PC-9 (cell line): ENCODE results near the gene ZBED1.

Experiments used
- CTCF ChIP-seq: fragments of 200-600 bp; sonication (generic); conservative IDR thresholded peaks from 2 replicates; pipeline ENCODE4 v1.6.1; 2017; ENCODE audit warnings: mixed run types, antibody characterized with exemption, mild to moderate bottlenecking, moderate library complexity
- EZH2 ChIP-seq: fragments of 200-600 bp; sonication (generic); IDR thresholded peaks from 2 replicates; pipeline ENCODE4 v1.8.0; 2017; ENCODE audit warnings: antibody characterized with exemption, low read depth

GRCh38 chrX:2492531-2493218, 8.1 kb downstream of the ZBED1 start:
- TF ChIP-seq CTCF (no peak), EZH2 (no peak)
